Measurements from ENCODE around the gene SELENOH.

GRCh38 chr11:57776031-57776521 is 34.8 kb downstream of the SELENOH start:
- TF ChIP-seq CTCF (IDR thresholded peaks at IDR 0.05; ENCODE audit: low read length) = no peak
- no peak for TF ChIP-seq EZH2phosphoT487 (IDR thresholded peaks at IDR 0.05; ENCODE audit: low read length)
